Heart right ventricle (tissue), 16 donors: ENCODE results near the gene TSHZ1. TPM values are rescaled to one million over a fixed set of nuclear protein-coding genes. Genes with fewer than 3 reads are reported as not detected.

ENCODE experiments used
- ATAC-seq, 8 donors: fragments of 200-7000 bp; cut with Tn5 transposase; one replicate each; pipeline ENCODE4 v1.9.1; 2020; ENCODE audit warnings: mild to moderate bottlenecking in 8 of 8, moderate library complexity in 8 of 8, moderate number of reproducible peaks in 1 of 8
- DNase-seq, 2 donors: peaks; one replicate each; pipeline ENCODE4 v3.0.0-alpha.2; 2020
- H3K27ac ChIP-seq, 10 donors: fragments of 200-600 bp; sonication (generic) in 2 of 10; one replicate each; pipeline versions ENCODE4 v1.5.0 to v1.8.0; 2020 to 2022; ENCODE audit warnings: mild to moderate bottlenecking in 3 of 10
- H3K27me3 ChIP-seq, 7 donors: fragments of 200-600 bp; one replicate each; pipeline ENCODE4 v1.8.0; 2021 to 2022; ENCODE audit warnings: mild to moderate bottlenecking in 2 of 7
- H3K36me3 ChIP-seq, 9 donors: fragments of 200-600 bp; sonication (generic) in 1 of 9; one replicate each; pipeline versions ENCODE4 v1.5.0 to v1.8.0; 2020 to 2022; ENCODE audit warnings: mild to moderate bottlenecking in 2 of 9
- H3K4me1 ChIP-seq, 9 donors: fragments of 200-600 bp; sonication (generic) in 1 of 9; one replicate each; pipeline versions ENCODE4 v1.5.0 to v1.8.0; 2020 to 2022; ENCODE audit warnings: mild to moderate bottlenecking in 4 of 9
- H3K4me3 ChIP-seq, 10 donors: fragments of 200-600 bp; sonication (generic) in 2 of 10; one replicate each; pipeline versions ENCODE4 v1.5.0 to v1.8.0; 2020 to 2022; ENCODE audit warnings: mild to moderate bottlenecking in 7 of 10, moderate library complexity in 2 of 10
- H3K9me3 ChIP-seq, 11 donors: fragments of 200-600 bp in 10 of 11; sonication (generic) in 2 of 11; one replicate each; pipeline versions ENCODE4 v1.5.0 to v1.8.0; 2013 to 2022; ENCODE audit warnings: mild to moderate bottlenecking in 2 of 11, control low read depth in 1 of 11, moderate library complexity in 1 of 11
- CTCF ChIP-seq, 9 donors: fragments of 200-600 bp; sonication (generic) in 2 of 9; IDR thresholded peaks; one replicate each; pipeline versions ENCODE4 v1.5.0 to v1.8.0; 2021 to 2022; ENCODE audit warnings: antibody characterized with exemption in 9 of 9, mild to moderate bottlenecking in 5 of 9, moderate library complexity in 1 of 9
- WGBS, 2 donors: extraction: QIAGEN DNeasy Blood & Tissue Kit; methylation state at CpG; one replicate each; pipeline ENCODE4 v1.1.7; 2013; ENCODE audit warnings: inconsistent platforms in 1 of 2; 5-methylcytosine and 5-hydroxymethylcytosine counted together
- intact Hi-C, 10 donors: fragments of 100-400 bp; cut with DNase I; formaldehyde crosslinking; loops; one replicate each; pipeline versions ENCODE4 v1.11.1 to v1.14.2; 2022
- polyA plus RNA-seq, 2 donors: library from polyadenylated mRNA; stranded (reverse); fragments of 200-250 nt; gene quantifications; one replicate each; pipeline ENCODE4 v1.2.3, GENCODE V29; 2013
- total RNA-seq, 10 donors: library from RNA; stranded (reverse); fragmentation: NEBNext Ultra II Directional in 3 of 10; extraction: Animal tissue kit (Norgen Biotek cat#: 25700) in 3 of 10; gene quantifications; one replicate each; pipeline versions ENCODE4 v1.2.1 to v1.2.4, GENCODE V29; 2021 to 2023
- donor health status: Arrhythmogenic right ventricular cardiomyopathy.
- donor health status: ischemic (EF 13 %, LVEDD 7.1; RV severe dilation, severe dysfunction).
- donor health status: healthy with polysubstance abuse.
- donor health status: DM: no; HTN: yes; CAD: no.
- donor health status: DM: no; HTN: no; CAD: no.
- donor health status: ischemic (EF 25% LVEDD 6.9; RV normal size, moderate dysfunction).
- donor health status: ischemic (EF 25% LVEDD 5.7; RV mildly dilated, moderate dysfunction).
- donor health status: healthy.
- donor health status: DM: yes; HTN: yes; CAD: no.
- donor health status: Ischemic cardiomyopathy.
- donor health status: ischemic (EF 35%, LVEDD 5.7; RV mildly dilated, moderate dysfunction).
- donor health status: nonischemic (EF 11% LVEDD 7.7; RV severe dilation, severe dysfunction).
- donor health status: DM: yes; HTN: yes; CAD: no.
- donor health status: PGD.
- donor health status: ischemic (EF 29% LVEDD 5.4; RV normal size, mild dysfunction).
- donor health status: nonischemic (EF 23%, LVEDD 6.1; RV moderate dilation, normal function).

Gene TSHZ1
- total and polyA plus RNA-seq, 12 donors, result 4.8 to 22.9 (median 17.6) TPM

GRCh38 chr18:75227535-75228296 lies 17.1 kb downstream of the TSHZ1 start:
- peak overlapping the region in 8 of 10 donors; percentile 8 to 70 (median 46) for H3K27ac ChIP-seq
- peaks cover 9 to 77% (median 66%) of the 10 kb centered on the region in 9 donors for H3K4me1 ChIP-seq
- H3K4me3 ChIP-seq, result peak overlapping the region in 5 of 10 donors; percentile 33 to 40 (median 35)
- no peak for TF ChIP-seq CTCF (IDR thresholded peaks at IDR 0.05)
- no peaks in the 10 kb centered on the region for H3K27me3 ChIP-seq
- DNase-seq (no peak), ATAC-seq (peak in 5 of 8 donors; percentile 29 to 58 (median 50))
- H3K9me3 ChIP-seq, result no peaks in the 10 kb centered on the region
- 30 to 41% methylated on average over 11 of the region's 11 CpGs for WGBS, 2 donors
- intact Hi-C loops, result no loop called here
- H3K36me3 ChIP-seq, result no peaks in the 10 kb centered on the region

- ATAC-seq, result no peak
- Histone ChIP-seq H3K27ac (peak overlapping the region in 1 of 10 donors; percentile 75), H3K4me3 (no peak overlapping the region), H3K36me3 (no peaks in the 10 kb centered on the region), H3K4me1 (peaks cover 9 to 64% (median 63%) of the 10 kb centered on the region in 9 donors), H3K9me3 (no peaks in the 10 kb centered on the region), H3K27me3 (no peaks in the 10 kb centered on the region)
- intact Hi-C loops, result no loop called here
- WGBS, 2 donors, result 89% methylated on average over 9 of the region's 9 CpGs
- TF ChIP-seq CTCF (IDR thresholded peaks at IDR 0.05), result no peak
- DNase-seq, result no peak
Observed at GRCh38 chr18:75228967-75229366, 18.4 kb downstream of the TSHZ1 start.

- peak overlapping the region in 5 of 10 donors; percentile 13 to 78 (median 68) for H3K27ac ChIP-seq
- H3K4me1 ChIP-seq, result peaks cover 9 to 64% (median 61%) of the 10 kb centered on the region in 9 donors
- no peak overlapping the region for H3K4me3 ChIP-seq
- H3K36me3 ChIP-seq, result no peaks in the 10 kb centered on the region
- intact Hi-C loops, result no loop called here
- DNase-seq (no peak), ATAC-seq (no peak)
- no peak for TF ChIP-seq CTCF (IDR thresholded peaks at IDR 0.05)
- H3K9me3 ChIP-seq, result no peaks in the 10 kb centered on the region
- 89 to 94% methylated on average over 8 of the region's 8 CpGs for WGBS, 2 donors
- no peaks in the 10 kb centered on the region for H3K27me3 ChIP-seq
Observed at GRCh38 chr18:75229437-75229836, 18.8 kb downstream of the TSHZ1 start.

GRCh38 chr18:75230163-75231052 lies 19.8 kb downstream of the TSHZ1 start:
- 66 to 76% methylated on average over 17 of the region's 17 CpGs for WGBS, 2 donors
- peak in 5 of 8 donors; percentile 59 to 81 (median 66) for ATAC-seq
- Histone ChIP-seq H3K27me3 (no peaks in the 10 kb centered on the region), H3K4me3 (no peak overlapping the region), H3K36me3 (no peaks in the 10 kb centered on the region), H3K27ac (peak overlapping the region in 9 of 10 donors; percentile 10 to 78 (median 54)), H3K9me3 (no peaks in the 10 kb centered on the region), H3K4me1 (peaks cover 9 to 64% (median 54%) of the 10 kb centered on the region in 9 donors)
- intact Hi-C loops, result no loop called here
- no peak for DNase-seq
- no peak for TF ChIP-seq CTCF (IDR thresholded peaks at IDR 0.05)
